DND-41 (cell line): ENCODE results near the gene SMPD3.

Source experiments
- CTCF ChIP-seq: IDR thresholded peaks from 2 replicates; pipeline ENCODE4 v1.5.1; 2012; ENCODE audit warnings: borderline replicate concordance, low read length, moderate library complexity, mild to moderate bottlenecking; ENCODE audit not compliant: poor library complexity, severe bottlenecking; ENCODE audit errors: extremely low read depth
- EZH2 ChIP-seq: IDR thresholded peaks from 3 replicates; pipeline ENCODE4 v1.6.1; 2012; ENCODE audit warnings: borderline replicate concordance, low read depth, mild to moderate bottlenecking, moderate library complexity, low read length, inconsistent platforms; ENCODE audit not compliant: severe bottlenecking

GRCh38 chr16:68432701-68433100 is 15.6 kb downstream of the SMPD3 start:
- TF ChIP-seq CTCF (no peak), EZH2 (no peak)
